LNCaP clone FGC (cell line): ENCODE results near the gene DNM3.

Experiments used
- DNase-seq: peaks from one replicate; pipeline ENCODE4 v3.0.0-alpha.2; 2011; ENCODE audit warnings: low read depth
- H3K4me3 ChIP-seq: 2 replicates; pipeline ENCODE4 v1.5.1; 2011; ENCODE audit warnings: mild to moderate bottlenecking, low read depth, low read length, control low read depth
- CTCF ChIP-seq: IDR thresholded peaks from 2 replicates; pipeline ENCODE4 v1.5.1; 2012; ENCODE audit warnings: mild to moderate bottlenecking; ENCODE audit not compliant: control insufficient read depth, insufficient read depth; ENCODE audit errors: extremely low read depth

Gene DNM3

GRCh38 chr1:172352435-172352834 is 511.1 kb downstream of the DNM3 start:
- H3K4me3 ChIP-seq: no peak overlapping the region
- no peak for DNase-seq
- TF ChIP-seq CTCF: no peak

GRCh38 chr1:172354291-172355274 is 513.3 kb downstream of the DNM3 start:
- H3K4me3 ChIP-seq: no peak overlapping the region
- TF ChIP-seq CTCF: no peak
- DNase-seq: no peak

- peak; percentile 92 for DNase-seq
- no peak overlapping the region for H3K4me3 ChIP-seq
- no peak for TF ChIP-seq CTCF
Observed at GRCh38 chr1:172356620-172357019, 515.3 kb downstream of the DNM3 start.

- TF ChIP-seq CTCF: no peak
- DNase-seq: no peak
- no peak overlapping the region for H3K4me3 ChIP-seq
Observed at GRCh38 chr1:172357753-172358385, 516.6 kb downstream of the DNM3 start.

GRCh38 chr1:172359491-172359999 is 518.2 kb downstream of the DNM3 start:
- DNase-seq: peak; percentile 96
- no peak for TF ChIP-seq CTCF
- peak overlapping the region; percentile 35 for H3K4me3 ChIP-seq

GRCh38 chr1:172360511-172360910 is 519.2 kb downstream of the DNM3 start:
- no peak for DNase-seq
- no peak for TF ChIP-seq CTCF
- no peak overlapping the region for H3K4me3 ChIP-seq
